ENCODE measurements around the gene ORMDL3.

Gene ORMDL3

GRCh38 chr17:39962642-39963220, 35.3 kb upstream of the ORMDL3 start, which contains the start of gene GSDMA:
Gene GSDMA (plus strand): TSS chr17:39963004. CDS start chr17:39965688, 2,684 bp downstream.
- H3K4me3 ChIP-seq (ENCODE audit: control insufficient read depth, low read depth, low read length): no peak within 1 kb of the TSS
- TF ChIP-seq CTCF (conservative IDR thresholded peaks at IDR 0.05; ENCODE audit: control insufficient read depth, insufficient read depth, low read depth, low read length): no peak
- no peak for DNase-seq (ENCODE audit: low read depth)

- no peak for DNase-seq (ENCODE audit: low read depth)
- TF ChIP-seq CTCF (conservative IDR thresholded peaks at IDR 0.05; ENCODE audit: control insufficient read depth, insufficient read depth, low read depth, low read length): no peak
- no peak overlapping the region for H3K4me3 ChIP-seq (ENCODE audit: control insufficient read depth, low read depth, low read length)
Observed at GRCh38 chr17:39960524-39961041, 33.2 kb upstream of the ORMDL3 start.

GRCh38 chr17:39955726-39956225, 28.4 kb upstream of the ORMDL3 start:
- no peak for TF ChIP-seq CTCF (conservative IDR thresholded peaks at IDR 0.05; ENCODE audit: control insufficient read depth, insufficient read depth, low read depth, low read length)
- H3K4me3 ChIP-seq (ENCODE audit: control insufficient read depth, low read depth, low read length): no peak overlapping the region
- DNase-seq (ENCODE audit: low read depth): no peak

- TF ChIP-seq CTCF (conservative IDR thresholded peaks at IDR 0.05; ENCODE audit: control insufficient read depth, insufficient read depth, low read depth, low read length): no peak
- DNase-seq (ENCODE audit: low read depth): no peak
- no peak overlapping the region for H3K4me3 ChIP-seq (ENCODE audit: control insufficient read depth, low read depth, low read length)
Observed at GRCh38 chr17:39954876-39955275, 27.5 kb upstream of the ORMDL3 start.

- peak overlapping the region; percentile 44 for H3K4me3 ChIP-seq (ENCODE audit: control insufficient read depth, low read depth, low read length)
- TF ChIP-seq CTCF (conservative IDR thresholded peaks at IDR 0.05; ENCODE audit: control insufficient read depth, insufficient read depth, low read depth, low read length): no peak
- DNase-seq (ENCODE audit: low read depth): no peak
Observed at GRCh38 chr17:39953471-39953888, 26.1 kb upstream of the ORMDL3 start.

GRCh38 chr17:39952680-39953470, 25.5 kb upstream of the ORMDL3 start:
- peak overlapping the region; percentile 44 for H3K4me3 ChIP-seq (ENCODE audit: control insufficient read depth, low read depth, low read length)
- peak; percentile 92 for DNase-seq (ENCODE audit: low read depth)
- TF ChIP-seq CTCF (conservative IDR thresholded peaks at IDR 0.05; ENCODE audit: control insufficient read depth, insufficient read depth, low read depth, low read length): no peak
